Measurements from ENCODE around the gene SLC19A1.

Gene SLC19A1

GRCh38 chr21:45457161-45457831, 84.9 kb downstream of the SLC19A1 start:
- Histone ChIP-seq H3K36me3 (no peaks in the 10 kb centered on the region), H3K4me3 (ENCODE audit: low read depth in 1 of 2, low read length in 1 of 2) (no peak overlapping the region), H3K27ac (no peak overlapping the region), H3K4me1 (ENCODE audit: control insufficient read depth in 1 of 2, insufficient read depth in 1 of 2, low read depth in 1 of 2, low read length in 1 of 2) (no peaks in the 10 kb centered on the region), H3K9me3 (no peaks in the 10 kb centered on the region), H3K27me3 (peaks cover 26% of the 10 kb centered on the region)
- no peak for TF ChIP-seq CTCF (IDR thresholded peaks at IDR 0.05)

GRCh38 chr21:45456584-45457160, 85.6 kb downstream of the SLC19A1 start:
- Histone ChIP-seq H3K4me3 (ENCODE audit: low read depth in 1 of 2, low read length in 1 of 2) (no peak overlapping the region), H3K9me3 (no peaks in the 10 kb centered on the region), H3K36me3 (no peaks in the 10 kb centered on the region), H3K4me1 (ENCODE audit: control insufficient read depth in 1 of 2, insufficient read depth in 1 of 2, low read depth in 1 of 2, low read length in 1 of 2) (no peaks in the 10 kb centered on the region), H3K27me3 (peaks cover 26% of the 10 kb centered on the region), H3K27ac (no peak overlapping the region)
- TF ChIP-seq CTCF (IDR thresholded peaks at IDR 0.05) = no peak

GRCh38 chr21:45455674-45456583, 86.3 kb downstream of the SLC19A1 start:
- Histone ChIP-seq H3K4me3 (ENCODE audit: low read depth in 1 of 2, low read length in 1 of 2) (no peak overlapping the region), H3K9me3 (no peaks in the 10 kb centered on the region), H3K36me3 (no peaks in the 10 kb centered on the region), H3K27ac (no peak overlapping the region), H3K4me1 (ENCODE audit: control insufficient read depth in 1 of 2, insufficient read depth in 1 of 2, low read depth in 1 of 2, low read length in 1 of 2) (no peaks in the 10 kb centered on the region), H3K27me3 (peaks cover 26% of the 10 kb centered on the region)
- no peak for TF ChIP-seq CTCF (IDR thresholded peaks at IDR 0.05)

- no peaks in the 10 kb centered on the region for H3K4me1 ChIP-seq (ENCODE audit: control insufficient read depth in 1 of 2, insufficient read depth in 1 of 2, low read depth in 1 of 2, low read length in 1 of 2)
- H3K27ac ChIP-seq = no peak overlapping the region
- H3K36me3 ChIP-seq = no peaks in the 10 kb centered on the region
- TF ChIP-seq CTCF (IDR thresholded peaks at IDR 0.05) = no peak
- H3K4me3 ChIP-seq (ENCODE audit: low read depth in 1 of 2, low read length in 1 of 2) = no peak overlapping the region
- no peaks in the 10 kb centered on the region for H3K9me3 ChIP-seq
- H3K27me3 ChIP-seq = peaks cover 26% of the 10 kb centered on the region
Measured at GRCh38 chr21:45454926-45455673, 87.1 kb downstream of the SLC19A1 start.

Measured in neutrophil (primary cell).